Endothelial cell of umbilical vein (primary cell): ENCODE results near the gene RYR3. TPM values are rescaled to one million over a fixed set of nuclear protein-coding genes. Genes with fewer than 3 reads are reported as not detected.

Experiments
- BruUV-seq: library from RNA; stranded (reverse); fragments of 400-500 nt; replicated peaks from 2 replicates; lab custom pipeline; 2021; lab: Mats Ljungman, UMichigan
- CTCF ChIA-PET: fragments of 300-600, 350-600 bp; sonication (Branson Sonifier 250); formaldehyde crosslinking; loops from one replicate; lab custom pipeline; 2021; ENCODE audit warnings: antibody characterized with exemption, inconsistent platforms; lab: Charles Lee
- POLR2A ChIA-PET: fragments of 300-600, 350-600 bp; sonication (Branson Sonifier 250); formaldehyde crosslinking; loops from one replicate; lab custom pipeline; 2021; ENCODE audit warnings: antibody characterized with exemption, inconsistent platforms; lab: Charles Lee
- DNase-seq: peaks from one replicate; pipeline ENCODE4 v3.0.0-alpha.2; 2011; ENCODE audit warnings: low read depth, low spot score
- FAIRE-seq: peaks from 2 replicates; lab custom pipeline; 2011; peaks lifted over from hg19 to GRCh38; lab: Jason Lieb, UNC
- H2AFZ ChIP-seq: 2 replicates; pipeline ENCODE4 v1.6.0; 2012; ENCODE audit warnings: low read depth, low read length, control low read depth, inconsistent platforms
- H3K27ac ChIP-seq: 2 replicates; pipeline ENCODE4 v1.5.1; 2011; ENCODE audit warnings: low read depth, mild to moderate bottlenecking, control low read depth, low read length, moderate library complexity; ENCODE audit not compliant: insufficient read depth
- H3K27me3 ChIP-seq, 2 experiments: 2 replicates each; pipeline versions ENCODE4 v1.6.0 to v1.6.1; 2011; ENCODE audit warnings: low read length in 2 of 2, mixed read lengths in 1 of 2; ENCODE audit not compliant: control insufficient read depth in 2 of 2, insufficient read depth in 2 of 2
- H3K36me3 ChIP-seq, 2 experiments: 2 replicates in 1 of 2; 3 replicates in 1 of 2; pipeline ENCODE4 v1.5.1; 2011; ENCODE audit warnings: low read length in 2 of 2, mild to moderate bottlenecking in 1 of 2, moderate library complexity in 1 of 2; ENCODE audit not compliant: control insufficient read depth in 2 of 2, insufficient read depth in 2 of 2; ENCODE audit errors: extremely low read depth in 1 of 2
- H3K4me1 ChIP-seq: 3 replicates; pipeline ENCODE4 v1.5.1; 2011; ENCODE audit warnings: mild to moderate bottlenecking, low read length; ENCODE audit not compliant: control insufficient read depth, insufficient read depth; ENCODE audit errors: extremely low read depth
- H3K4me2 ChIP-seq: 2 replicates; pipeline ENCODE4 v1.6.1; 2011; ENCODE audit warnings: low read length, control low read depth, mixed read lengths; ENCODE audit not compliant: insufficient read depth
- H3K4me3 ChIP-seq, 3 experiments: fragments of 200-600 bp in 1 of 3; sonication (generic), shearing (Covaris generic) in 1 of 3; replicated peaks in 1 of 3; 2 replicates each; pipeline ENCODE4 v1.5.1; 2011 to 2016; ENCODE audit warnings: control low read depth in 3 of 3, low read length in 3 of 3, mild to moderate bottlenecking in 2 of 3, inconsistent platforms in 1 of 3, low read depth in 1 of 3, moderate library complexity in 1 of 3; ENCODE audit not compliant: insufficient read depth in 1 of 3
- H3K79me2 ChIP-seq: 2 replicates; pipeline ENCODE4 v1.6.0; 2012; ENCODE audit warnings: low read length, inconsistent platforms; ENCODE audit not compliant: control insufficient read depth, insufficient read depth
- H3K9ac ChIP-seq: replicated peaks from 2 replicates; pipeline ENCODE3; 2011; ENCODE audit warnings: low read length, control low read depth; ENCODE audit not compliant: insufficient read depth; ENCODE audit errors: extremely low read depth
- H3K9me1 ChIP-seq: replicated peaks from 3 replicates; pipeline ENCODE4 v1.6.0; 2011; ENCODE audit warnings: mild to moderate bottlenecking, low read length; ENCODE audit not compliant: control insufficient read depth, insufficient read depth; ENCODE audit errors: extremely low read depth
- H3K9me3 ChIP-seq: replicated peaks from 2 replicates; pipeline ENCODE4 v1.5.1; 2012; ENCODE audit warnings: low read length, inconsistent platforms; ENCODE audit not compliant: control insufficient read depth, insufficient read depth
- H4K20me1 ChIP-seq: replicated peaks from 2 replicates; pipeline ENCODE3; 2011; ENCODE audit warnings: mild to moderate bottlenecking, low read length; ENCODE audit not compliant: control insufficient read depth, insufficient read depth; ENCODE audit errors: extremely low read depth
- CTCF ChIP-seq, 2 donors: IDR thresholded peaks; 1 replicate in 1 of 2; 2 replicates in 1 of 2; pipeline ENCODE4 v1.5.1; 2011; ENCODE audit warnings: low read length in 2 of 2, mild to moderate bottlenecking in 2 of 2, moderate library complexity in 2 of 2, control low read depth in 1 of 2, inconsistent platforms in 1 of 2, low read depth in 1 of 2; ENCODE audit not compliant: insufficient read depth in 1 of 2; ENCODE audit errors: extremely low read depth in 1 of 2
- EZH2 ChIP-seq: IDR thresholded peaks from 2 replicates; pipeline ENCODE4 v1.6.1; 2012; ENCODE audit warnings: borderline replicate concordance, low read depth, mild to moderate bottlenecking, moderate library complexity, low read length, inconsistent platforms; ENCODE audit not compliant: severe bottlenecking
- FOS ChIP-seq: IDR thresholded peaks from 2 replicates; pipeline ENCODE4 v1.6.1; 2011; ENCODE audit warnings: mild to moderate bottlenecking, low read length, moderate library complexity, borderline replicate concordance; ENCODE audit not compliant: insufficient read depth
- GATA2 ChIP-seq: IDR thresholded peaks from 2 replicates; pipeline ENCODE4 v1.7.0; 2011; ENCODE audit warnings: low read depth, mild to moderate bottlenecking, moderate library complexity, mixed read lengths, low read length; ENCODE audit not compliant: insufficient read length, insufficient read depth
- JUN ChIP-seq: IDR thresholded peaks from 2 replicates; pipeline ENCODE4 v1.6.1; 2011; ENCODE audit warnings: borderline replicate concordance, low read depth; ENCODE audit not compliant: insufficient read length, insufficient read depth
- MAX ChIP-seq: IDR thresholded peaks from 2 replicates; pipeline ENCODE4 v1.6.1; 2011; ENCODE audit not compliant: insufficient read depth, insufficient read length
- MYC ChIP-seq: IDR thresholded peaks from one replicate; pipeline ENCODE4 v1.6.1; 2011; ENCODE audit warnings: mild to moderate bottlenecking, low read depth, low read length
- POLR2A ChIP-seq: IDR thresholded peaks from 2 replicates; pipeline ENCODE4 v1.6.1; 2012; ENCODE audit warnings: low read depth, mild to moderate bottlenecking, control low read depth, low read length
- POLR2AphosphoS5 ChIP-seq: IDR thresholded peaks from 2 replicates; pipeline ENCODE4 v1.6.1; 2012; ENCODE audit warnings: low read depth, mild to moderate bottlenecking, control low read depth, low read length, moderate library complexity; ENCODE audit not compliant: insufficient read depth
- dilution Hi-C: fragments of 300-500 bp; cut with MboI; formaldehyde crosslinking; loops from one replicate; pipeline ENCODE4 v1.15.0; 2019; ENCODE audit warnings: low sequenced_read_pairs; ENCODE audit not compliant: extremely low pct_ligation_motif_present
- intact Hi-C: fragments of 100-400 bp; cut with micrococcal nuclease; formaldehyde crosslinking; loops from one replicate; pipeline ENCODE4 v1.10.0; 2022
- polyA plus RNA-seq, 4 experiments: library from polyadenylated mRNA; depleted of rRNA in 3 of 4; stranded (reverse) in 3 of 4; unstranded in 1 of 4; fragments of >200 nt; gene quantifications; 2 replicates each; pipeline versions ENCODE4 v1.2.1 to v1.2.3, GENCODE V29; 2011 to 2012; ENCODE audit warnings: missing spikeins in 1 of 4
- total RNA-seq: library from RNA; stranded (reverse); gene quantifications from 2 replicates; pipeline ENCODE4 v1.2.3, GENCODE V29; 2021

RYR3 gene
- total and polyA plus RNA-seq, 2 donors (not counting 3 experiments of a cell fraction or from before 2014, with no cell fraction given), result not detected

- Histone ChIP-seq H3K79me2 (no peaks in the 10 kb centered on the region), H3K4me2 (no peak overlapping the region), H3K9me3 (no peaks in the 10 kb centered on the region), H3K4me1 (no peaks in the 10 kb centered on the region), H3K36me3 (no peaks in the 10 kb centered on the region), H3K9me1 (no peaks in the 10 kb centered on the region), H4K20me1 (no peaks in the 10 kb centered on the region), H3K27ac (no peak overlapping the region), H3K27me3 (no peaks in the 10 kb centered on the region), H2AFZ (no peak overlapping the region), H3K4me3 (no peak overlapping the region), H3K9ac (no peak overlapping the region)
- no TSS peak for BruUV-seq
- POLR2A ChIA-PET, result no interaction called here
- dilution Hi-C loops, result no loop called here
- intact Hi-C loops, result no loop called here
- DNase-seq (no peak), FAIRE-seq (no peak)
- CTCF ChIA-PET, result no interaction called here
- no peak for TF ChIP-seq JUN
- TF ChIP-seq GATA2, result no peak
- no peak for TF ChIP-seq POLR2A
- no peak for TF ChIP-seq MYC
- no peak for TF ChIP-seq CTCF (IDR thresholded peaks at IDR 0.05; ENCODE audit: extremely low read depth in 1 of 2, insufficient read depth in 1 of 2, low read depth in 1 of 2, low read length in 2 of 2)
- TF ChIP-seq POLR2AphosphoS5, result no peak
- TF ChIP-seq EZH2, result no peak
- no peak for TF ChIP-seq FOS
- TF ChIP-seq MAX, result no peak
Measured at GRCh38 chr15:33753012-33753411, 442.2 kb downstream of the RYR3 start.
